HL-60 (cell line): ENCODE results near the gene TECRL.

Experiments used
- CTCF ChIP-seq: IDR thresholded peaks from one replicate; pipeline ENCODE4 v1.5.1; 2011; ENCODE audit warnings: low read length, control low read depth, inconsistent platforms; ENCODE audit not compliant: insufficient read depth
- REST ChIP-seq: IDR thresholded peaks from 2 replicates; pipeline ENCODE4 v1.6.1; 2012; ENCODE audit warnings: low read depth; ENCODE audit not compliant: insufficient replicate concordance

GRCh38 chr4:64361399-64361740, 47.9 kb downstream of the TECRL start:
- TF ChIP-seq CTCF = no peak
- no peak for TF ChIP-seq REST
